Skeletal muscle satellite cell (primary cell): ENCODE data around the gene E4F1.
A peak's percentile ranks its signal among the peaks of the same experiment; 100 is the strongest.
"Not testable (repeated sequence)": the region's sequence is repeated elsewhere in the genome, so short reads cannot be mapped to it uniquely, and the experiment has no call there.

Experiments used
- H3K27me3 ChIP-seq: 2 replicates; pipeline ENCODE4 v1.7.0; 2013; ENCODE audit warnings: low read length; ENCODE audit not compliant: control insufficient read depth, insufficient read depth
- H3K36me3 ChIP-seq: 2 replicates; pipeline ENCODE4 v1.7.0; 2013; ENCODE audit warnings: mild to moderate bottlenecking, control low read depth, low read length; ENCODE audit not compliant: insufficient read depth
- H3K4me1 ChIP-seq: 2 replicates; pipeline ENCODE4 v1.7.0; 2013; ENCODE audit warnings: low read length; ENCODE audit not compliant: control insufficient read depth, insufficient read depth
- H3K4me2 ChIP-seq: 2 replicates; pipeline ENCODE4 v1.7.0; 2013; ENCODE audit warnings: mild to moderate bottlenecking, low read length
- H3K4me3 ChIP-seq: 2 replicates; pipeline ENCODE4 v1.7.0; 2013; ENCODE audit warnings: low read length
- H3K9ac ChIP-seq: 2 replicates; pipeline ENCODE4 v1.7.0; 2013; ENCODE audit warnings: mild to moderate bottlenecking, low read depth, low read length, moderate library complexity
- H3K9me3 ChIP-seq: replicated peaks from 2 replicates; pipeline ENCODE4 v1.7.0; 2013; ENCODE audit warnings: mild to moderate bottlenecking, control low read depth, low read length

E4F1 gene

DNA sequence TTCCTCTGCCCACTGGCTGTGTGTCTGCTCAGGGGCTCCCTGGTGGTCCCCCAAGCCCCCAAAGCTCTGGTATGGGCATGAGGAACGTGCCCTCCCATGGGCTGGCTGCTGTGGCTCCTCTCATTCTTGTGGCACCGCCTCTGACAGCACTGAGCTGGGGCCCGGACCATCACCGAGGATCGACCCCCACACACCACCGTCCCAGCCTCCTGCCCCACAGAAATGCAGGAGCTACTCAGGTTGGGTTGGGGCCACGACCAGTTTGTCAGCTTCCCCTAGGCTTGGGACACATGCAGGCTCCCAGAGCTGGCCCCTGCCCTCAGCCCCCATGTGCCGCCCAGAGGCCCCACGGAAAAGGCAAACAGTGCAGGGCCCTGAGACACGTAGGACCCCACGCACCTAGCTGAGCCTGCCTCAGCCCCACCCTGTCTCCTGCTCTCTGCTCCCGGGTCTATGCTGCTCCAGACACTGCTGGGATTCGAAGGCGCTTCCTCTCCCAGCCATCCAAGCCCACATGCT is 23.7 kb upstream of the E4F1 start:
- peaks cover 2% of the 10 kb centered on the region for H3K4me1 ChIP-seq
- H3K4me3 ChIP-seq, result no peak overlapping the region
- no peak overlapping the region for H3K4me2 ChIP-seq
- H3K9ac ChIP-seq, result no peak overlapping the region
- peaks cover 40% of the 10 kb centered on the region for H3K27me3 ChIP-seq
- H3K36me3 ChIP-seq, result no peaks in the 10 kb centered on the region
- H3K9me3 ChIP-seq, result no peaks in the 10 kb centered on the region

DNA sequence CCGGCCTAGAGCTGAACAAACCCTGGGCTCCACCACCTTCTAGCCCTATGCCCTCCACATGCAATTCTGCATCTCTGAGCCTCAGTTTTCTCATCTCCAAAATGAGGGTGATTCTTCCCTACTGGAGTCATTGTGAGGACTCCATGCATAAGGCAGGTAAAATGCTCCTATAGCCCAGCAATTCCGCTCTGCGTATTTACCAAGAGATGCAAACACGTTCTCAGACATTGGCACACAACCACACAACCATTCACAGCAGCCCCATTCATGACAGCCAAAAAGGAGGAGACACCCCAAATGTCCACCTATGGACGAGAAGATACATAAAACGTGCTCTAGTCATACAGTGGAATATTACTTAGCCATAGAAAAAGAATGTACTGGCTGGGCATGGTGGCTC is 23.1 kb upstream of the E4F1 start:
- peaks cover 4% of the 10 kb centered on the region for H3K4me1 ChIP-seq
- no peaks in the 10 kb centered on the region for H3K36me3 ChIP-seq
- H3K9ac ChIP-seq, result no peak overlapping the region
- H3K4me3 ChIP-seq, result no peak overlapping the region
- no peak overlapping the region for H3K4me2 ChIP-seq
- H3K9me3 ChIP-seq, result no peaks in the 10 kb centered on the region
- peaks cover 34% of the 10 kb centered on the region for H3K27me3 ChIP-seq

DNA sequence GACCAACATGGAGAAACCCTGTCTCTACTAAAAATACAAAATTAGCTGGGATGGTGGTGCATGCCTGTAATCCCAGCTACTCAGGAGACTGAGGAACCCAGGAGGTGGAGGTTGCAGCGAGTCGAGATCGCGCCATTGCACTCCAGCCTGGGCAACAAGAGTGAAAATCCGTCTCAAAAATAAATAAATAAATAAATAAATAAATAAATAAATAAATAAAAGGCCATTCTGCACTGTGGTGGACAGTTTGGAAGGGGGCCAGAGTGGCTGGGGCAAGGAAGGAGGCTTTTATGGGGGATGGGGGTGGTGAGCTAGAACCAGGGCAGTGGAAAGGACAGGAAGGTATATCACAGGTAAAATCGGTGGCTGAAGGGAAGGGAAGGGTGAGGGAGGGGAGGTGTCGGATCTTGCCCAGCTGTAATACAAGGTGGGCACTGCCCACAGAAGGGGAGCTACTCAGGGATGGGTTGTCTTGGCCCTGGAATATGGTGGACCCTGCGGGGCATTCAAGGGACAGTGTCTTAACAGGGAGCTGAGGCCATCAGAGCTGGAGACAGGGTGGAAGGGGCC is 20.2 kb upstream of the E4F1 start:
- Histone ChIP-seq H3K27me3 (peaks cover 14% of the 10 kb centered on the region), H3K4me1 (peaks cover 18% of the 10 kb centered on the region)
- not testable (repeated sequence) for H3K9ac ChIP-seq, H3K4me3 ChIP-seq, H3K36me3 ChIP-seq, H3K9me3 ChIP-seq, H3K4me2 ChIP-seq

DNA sequence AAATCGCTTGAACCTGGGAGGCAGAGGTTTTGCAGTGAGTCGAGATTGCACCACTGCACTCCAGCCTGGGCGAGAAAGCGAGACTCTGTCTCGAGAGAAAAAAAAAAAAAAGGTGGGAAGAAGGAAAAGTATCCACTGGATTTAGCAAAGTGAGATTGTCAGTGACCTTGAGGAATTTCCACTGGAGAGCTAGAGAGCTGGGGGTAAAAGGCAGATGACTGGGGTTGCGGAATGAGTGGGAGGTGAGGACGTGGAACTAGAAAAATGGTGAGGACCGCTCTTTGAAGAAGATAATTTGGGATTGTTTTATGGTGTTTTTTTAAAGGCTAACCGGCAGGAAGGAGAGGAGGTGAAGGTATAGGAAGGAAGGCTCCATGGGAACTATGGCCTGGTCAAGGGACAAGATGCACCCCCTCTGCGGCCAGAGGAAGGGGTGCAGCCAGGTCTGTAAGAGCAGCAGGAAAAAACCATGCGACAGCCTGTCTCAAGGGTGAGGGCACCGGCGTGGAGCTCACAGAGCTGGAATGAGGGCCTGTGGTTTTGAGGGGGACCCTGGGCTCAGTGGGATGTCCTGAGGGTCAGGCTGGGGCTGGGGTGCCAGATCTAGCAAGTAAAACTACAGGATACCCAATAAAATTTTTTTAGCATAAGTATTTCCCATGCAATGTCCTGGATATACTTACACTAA is 18.8 kb upstream of the E4F1 start:
- H3K36me3 ChIP-seq, result peaks cover 18% of the 10 kb centered on the region
- peak overlapping the region; percentile 97 for H3K4me2 ChIP-seq
- H3K4me1 ChIP-seq, result peaks cover 18% of the 10 kb centered on the region
- H3K4me3 ChIP-seq, result peak overlapping the region; percentile 95
- H3K9me3 ChIP-seq, result no peaks in the 10 kb centered on the region
- H3K9ac ChIP-seq, result peak overlapping the region; percentile 97
- peaks cover 4% of the 10 kb centered on the region for H3K27me3 ChIP-seq

DNA sequence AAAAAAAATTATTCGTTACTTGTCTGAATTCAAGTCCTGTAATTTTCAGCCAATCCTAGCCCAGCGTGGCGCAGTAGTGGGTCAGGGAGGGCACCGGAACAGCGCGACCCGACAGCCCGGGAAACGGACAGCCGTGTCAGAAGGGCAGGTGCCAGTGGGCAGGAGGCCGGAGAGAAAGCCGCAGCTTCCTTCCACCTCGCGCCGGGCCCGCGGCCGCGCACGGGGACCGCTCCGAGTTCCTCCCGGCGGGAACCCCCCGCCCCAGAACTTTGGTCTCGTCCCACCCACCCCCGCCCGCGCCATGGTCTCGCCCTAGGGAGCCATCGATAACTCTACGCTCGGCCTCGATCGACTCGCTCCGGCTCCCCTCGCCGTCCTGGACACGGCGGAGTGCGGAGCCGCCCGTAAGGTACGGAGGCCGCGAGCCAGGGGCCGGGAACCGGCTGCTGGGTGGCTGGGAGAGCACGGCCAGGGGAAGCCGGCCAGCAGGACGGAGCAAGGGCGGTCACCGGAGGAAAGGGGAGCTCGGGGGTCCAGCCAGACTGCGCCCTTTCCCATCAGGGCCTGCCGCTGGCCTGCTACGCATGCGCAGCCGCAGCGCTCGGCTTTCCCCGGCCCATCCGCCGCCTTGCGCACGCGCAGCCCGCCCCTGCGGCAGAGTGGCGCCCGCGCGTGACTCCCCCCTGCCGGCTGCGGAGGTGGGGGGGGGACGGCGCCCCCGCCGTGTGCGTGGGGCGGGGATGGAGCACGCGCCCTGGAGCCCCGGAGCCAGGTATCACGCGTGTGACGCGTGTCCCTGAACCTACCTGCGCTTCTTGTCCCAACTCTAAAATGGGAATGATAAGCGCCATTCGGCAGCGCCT is 18.1 kb upstream of the E4F1 start, which contains the start of gene MLST8:
Gene MLST8 (plus strand): TSS at position 351 of the 863 bp plus-strand sequence. CDS start 632 bp downstream, outside the sequence.
- H3K4me3 ChIP-seq, result peak within 1 kb of the TSS; percentile 95
- peak within 1 kb of the TSS; percentile 97 for H3K9ac ChIP-seq
- H3K27me3 ChIP-seq, result peaks cover under 1% of the 10 kb centered on the region
- peaks cover 22% of the 10 kb centered on the region for H3K36me3 ChIP-seq
- no peaks in the 10 kb centered on the region for H3K9me3 ChIP-seq
- H3K4me1 ChIP-seq, result peaks cover 18% of the 10 kb centered on the region
- H3K4me2 ChIP-seq, result peak within 1 kb of the TSS; percentile 97

DNA sequence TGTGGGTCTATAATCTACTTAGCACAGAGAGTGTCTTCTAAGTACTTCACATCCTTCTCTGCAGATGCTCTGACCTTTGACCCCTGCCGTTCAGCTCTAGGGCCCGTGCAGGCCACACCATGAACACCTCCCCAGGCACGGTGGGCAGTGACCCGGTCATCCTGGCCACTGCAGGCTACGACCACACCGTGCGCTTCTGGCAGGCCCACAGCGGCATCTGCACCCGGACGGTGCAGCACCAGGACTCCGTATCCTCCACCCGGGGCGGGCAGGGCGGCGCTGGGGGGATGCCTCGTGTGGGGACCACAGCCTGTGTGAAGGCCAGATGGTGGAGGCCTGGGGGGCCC is 17.5 kb upstream of the E4F1 start:
- Histone ChIP-seq H3K36me3 (peaks cover 22% of the 10 kb centered on the region), H3K4me3 (peak overlapping the region; percentile 95), H3K4me2 (peak overlapping the region; percentile 97), H3K9ac (peak overlapping the region; percentile 97), H3K9me3 (no peaks in the 10 kb centered on the region), H3K27me3 (no peaks in the 10 kb centered on the region), H3K4me1 (peaks cover 18% of the 10 kb centered on the region)

DNA sequence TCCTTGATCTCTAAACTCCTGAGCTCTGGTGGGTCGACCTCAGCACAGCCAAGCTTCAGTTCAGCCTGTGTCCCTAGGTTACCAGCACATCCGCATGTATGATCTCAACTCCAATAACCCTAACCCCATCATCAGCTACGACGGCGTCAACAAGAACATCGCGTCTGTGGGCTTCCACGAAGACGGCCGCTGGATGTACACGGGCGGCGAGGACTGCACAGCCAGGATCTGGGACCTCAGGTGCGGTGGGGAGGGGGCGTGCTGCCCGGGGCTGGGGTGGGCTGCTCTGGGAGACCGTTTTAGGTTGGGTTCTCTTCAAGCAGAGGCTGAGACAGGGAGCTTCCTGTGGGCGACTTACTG is 17.0 kb upstream of the E4F1 start:
- H3K9me3 ChIP-seq, result no peaks in the 10 kb centered on the region
- H3K4me3 ChIP-seq, result peak overlapping the region; percentile 95
- peaks cover 22% of the 10 kb centered on the region for H3K36me3 ChIP-seq
- peak overlapping the region; percentile 97 for H3K9ac ChIP-seq
- H3K27me3 ChIP-seq, result no peaks in the 10 kb centered on the region
- peak overlapping the region; percentile 97 for H3K4me2 ChIP-seq
- H3K4me1 ChIP-seq, result peaks cover 18% of the 10 kb centered on the region

DNA sequence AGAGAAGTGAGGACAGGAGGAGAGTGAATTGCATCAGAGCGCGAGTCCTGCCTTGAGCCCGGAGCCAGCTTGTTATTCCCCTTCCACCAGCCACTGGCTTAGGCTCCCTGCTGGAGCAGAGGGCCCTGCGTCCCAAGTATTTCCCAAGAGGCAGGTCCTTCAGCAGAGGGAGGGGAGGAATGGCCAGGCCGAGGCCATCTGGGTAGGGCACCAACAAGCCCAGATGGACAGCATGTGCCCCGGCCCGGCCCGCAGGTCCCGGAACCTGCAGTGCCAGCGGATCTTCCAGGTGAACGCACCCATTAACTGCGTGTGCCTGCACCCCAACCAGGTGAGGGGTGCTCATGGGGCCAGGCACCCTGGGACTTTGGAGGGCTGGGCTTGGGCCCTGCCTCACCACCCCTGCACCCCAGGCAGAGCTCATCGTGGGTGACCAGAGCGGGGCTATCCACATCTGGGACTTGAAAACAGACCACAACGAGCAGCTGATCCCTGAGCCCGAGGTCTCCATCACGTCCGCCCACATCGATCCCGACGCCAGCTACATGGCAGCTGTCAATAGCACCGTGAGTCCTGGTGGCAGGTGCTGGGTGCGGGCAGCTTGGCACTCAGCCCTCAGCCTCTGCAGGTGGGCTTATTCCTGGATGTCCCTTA is 16.5 kb upstream of the E4F1 start:
- Histone ChIP-seq H3K9me3 (no peaks in the 10 kb centered on the region), H3K36me3 (peaks cover 22% of the 10 kb centered on the region), H3K27me3 (no peaks in the 10 kb centered on the region), H3K4me3 (no peak overlapping the region), H3K9ac (no peak overlapping the region), H3K4me1 (peaks cover 18% of the 10 kb centered on the region), H3K4me2 (peak overlapping the region; percentile 97)

DNA sequence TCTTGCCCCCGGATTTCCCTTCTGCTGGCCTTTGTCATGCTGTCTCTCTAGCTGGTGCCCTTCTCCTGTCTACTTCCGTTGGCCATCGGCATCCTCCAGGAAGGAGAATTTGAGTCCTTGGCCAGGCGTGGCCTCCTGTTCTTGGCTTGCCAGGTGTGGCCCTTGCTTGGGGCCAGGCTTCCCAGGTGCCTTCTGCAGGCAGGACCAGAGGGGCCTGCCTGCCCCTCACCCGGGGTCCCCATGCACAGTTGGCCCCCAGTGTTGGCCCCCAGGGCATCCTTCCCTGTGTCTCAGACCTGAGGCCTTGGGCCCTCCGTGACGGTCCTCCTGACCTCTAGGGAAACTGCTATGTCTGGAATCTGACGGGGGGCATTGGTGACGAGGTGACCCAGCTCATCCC is 15.5 kb upstream of the E4F1 start:
- Histone ChIP-seq H3K36me3 (peaks cover 22% of the 10 kb centered on the region), H3K9ac (no peak overlapping the region), H3K27me3 (no peaks in the 10 kb centered on the region), H3K4me1 (peaks cover 27% of the 10 kb centered on the region), H3K4me2 (no peak overlapping the region), H3K4me3 (no peak overlapping the region), H3K9me3 (no peaks in the 10 kb centered on the region)

DNA sequence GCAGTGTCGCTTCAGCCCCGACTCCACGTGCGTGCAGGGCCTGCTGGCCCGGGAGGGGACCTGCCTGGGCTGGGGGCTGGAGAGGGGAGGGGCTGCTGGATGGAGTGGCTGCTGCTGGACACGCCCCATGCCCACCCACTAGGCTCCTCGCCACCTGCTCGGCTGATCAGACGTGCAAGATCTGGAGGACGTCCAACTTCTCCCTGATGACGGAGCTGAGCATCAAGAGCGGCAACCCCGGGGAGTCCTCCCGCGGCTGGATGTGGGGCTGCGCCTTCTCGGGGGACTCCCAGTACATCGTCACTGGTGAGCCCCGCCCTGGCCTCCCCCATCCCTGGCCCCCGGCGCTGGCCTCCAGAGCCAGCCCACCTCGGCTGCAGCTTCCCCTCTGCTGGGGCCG is 15.1 kb upstream of the E4F1 start:
- peaks cover 32% of the 10 kb centered on the region for H3K4me1 ChIP-seq
- H3K9me3 ChIP-seq, result no peaks in the 10 kb centered on the region
- H3K4me3 ChIP-seq, result no peak overlapping the region
- H3K4me2 ChIP-seq, result no peak overlapping the region
- no peak overlapping the region for H3K9ac ChIP-seq
- H3K27me3 ChIP-seq, result no peaks in the 10 kb centered on the region
- peaks cover 22% of the 10 kb centered on the region for H3K36me3 ChIP-seq

DNA sequence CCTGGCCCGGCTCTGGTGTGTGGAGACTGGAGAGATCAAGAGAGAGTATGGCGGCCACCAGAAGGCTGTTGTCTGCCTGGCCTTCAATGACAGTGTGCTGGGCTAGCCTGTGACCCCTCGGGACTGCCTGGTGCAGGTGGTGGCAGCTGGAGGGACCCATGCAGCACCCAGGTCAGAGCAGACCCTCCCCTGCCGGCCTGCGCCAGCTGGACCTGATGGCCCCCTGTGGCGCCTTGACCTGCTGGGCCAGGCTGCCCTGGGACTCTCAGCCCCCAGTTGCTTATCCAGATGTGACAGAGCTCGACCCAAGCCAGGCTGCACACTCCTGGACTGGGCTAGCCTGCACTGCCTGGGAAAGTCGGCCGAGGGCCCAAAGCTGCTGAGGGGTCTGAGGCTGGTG is 14.6 kb upstream of the E4F1 start:
- Histone ChIP-seq H3K4me2 (no peak overlapping the region), H3K9ac (no peak overlapping the region), H3K9me3 (no peaks in the 10 kb centered on the region), H3K36me3 (peaks cover 22% of the 10 kb centered on the region), H3K4me1 (peaks cover 36% of the 10 kb centered on the region), H3K27me3 (no peaks in the 10 kb centered on the region), H3K4me3 (no peak overlapping the region)
